ENCODE results near the gene ARHGEF4. TPM values are rescaled to one million over a fixed set of nuclear protein-coding genes. Genes with fewer than 3 reads are reported as not detected.

ARHGEF4 gene
- total RNA-seq, 2 donors from 2014 or later: 50.3 to 54.7 TPM

DNA sequence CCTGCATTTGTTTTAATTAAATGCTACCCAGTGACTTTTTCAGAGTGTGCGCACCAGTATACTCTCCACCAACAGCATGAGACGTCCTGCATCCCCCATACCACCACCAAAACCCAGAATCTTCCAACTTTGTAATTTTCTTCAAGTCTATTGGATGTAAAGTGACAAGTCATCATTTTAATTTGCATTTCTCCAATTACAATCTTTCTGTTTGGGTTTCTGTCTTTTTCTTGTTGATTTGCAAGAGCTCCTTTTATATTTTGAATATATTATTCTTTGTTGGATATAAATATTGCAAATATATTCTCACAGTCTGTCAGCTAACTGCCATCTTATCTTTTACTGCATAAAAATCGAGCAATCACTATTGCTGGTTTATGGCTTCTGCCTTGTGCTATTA lies 160.0 kb downstream of the ARHGEF4 start:
- Mint-ChIP-seq H3K9me3 (peaks cover 8% of the 10 kb centered on the region), H3K27me3 (ENCODE audit: insufficient read depth) (no peaks in the 10 kb centered on the region), H3K27ac (no peak overlapping the region), H3K4me3 (no peak overlapping the region), H3K4me1 (peaks cover 13% of the 10 kb centered on the region), H3K36me3 (ENCODE audit: low read depth) (peaks cover 9% of the 10 kb centered on the region)
- Histone ChIP-seq H3K9ac (ENCODE audit: extremely low read depth, low read length, poor library complexity, severe bottlenecking) (no peak overlapping the region), H3K9me3 (ENCODE audit: control insufficient read depth, low read length) (no peaks in the 10 kb centered on the region), H3K4me1 (ENCODE audit: control insufficient read depth, insufficient read depth, low read length) (no peaks in the 10 kb centered on the region), H3K36me3 (ENCODE audit: control insufficient read depth, insufficient read depth, low read length) (peaks cover 5% of the 10 kb centered on the region), H3K27ac (ENCODE audit: low read depth, low read length) (no peak overlapping the region), H3K4me3 (ENCODE audit: low read length) (no peak overlapping the region), H3K27me3 (ENCODE audit: control insufficient read depth, insufficient read depth, low read length, poor library complexity, severe bottlenecking) (no peaks in the 10 kb centered on the region)
- WGBS, 2 experiments (ENCODE audit: insufficient coverage in 1 of 2, insufficient read length in 1 of 2): 80 to 94% methylated on average over 1 to 3 of the region's 3 CpGs
- no peak for DNase-seq
- TF ChIP-seq, protein P1, sequence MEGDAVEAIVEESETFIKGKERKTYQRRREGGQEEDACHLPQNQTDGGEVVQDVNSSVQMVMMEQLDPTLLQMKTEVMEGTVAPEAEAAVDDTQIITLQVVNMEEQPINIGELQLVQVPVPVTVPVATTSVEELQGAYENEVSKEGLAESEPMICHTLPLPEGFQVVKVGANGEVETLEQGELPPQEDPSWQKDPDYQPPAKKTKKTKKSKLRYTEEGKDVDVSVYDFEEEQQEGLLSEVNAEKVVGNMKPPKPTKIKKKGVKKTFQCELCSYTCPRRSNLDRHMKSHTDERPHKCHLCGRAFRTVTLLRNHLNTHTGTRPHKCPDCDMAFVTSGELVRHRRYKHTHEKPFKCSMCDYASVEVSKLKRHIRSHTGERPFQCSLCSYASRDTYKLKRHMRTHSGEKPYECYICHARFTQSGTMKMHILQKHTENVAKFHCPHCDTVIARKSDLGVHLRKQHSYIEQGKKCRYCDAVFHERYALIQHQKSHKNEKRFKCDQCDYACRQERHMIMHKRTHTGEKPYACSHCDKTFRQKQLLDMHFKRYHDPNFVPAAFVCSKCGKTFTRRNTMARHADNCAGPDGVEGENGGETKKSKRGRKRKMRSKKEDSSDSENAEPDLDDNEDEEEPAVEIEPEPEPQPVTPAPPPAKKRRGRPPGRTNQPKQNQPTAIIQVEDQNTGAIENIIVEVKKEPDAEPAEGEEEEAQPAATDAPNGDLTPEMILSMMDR (conservative IDR thresholded peaks at IDR 0.05): no peak

DNA sequence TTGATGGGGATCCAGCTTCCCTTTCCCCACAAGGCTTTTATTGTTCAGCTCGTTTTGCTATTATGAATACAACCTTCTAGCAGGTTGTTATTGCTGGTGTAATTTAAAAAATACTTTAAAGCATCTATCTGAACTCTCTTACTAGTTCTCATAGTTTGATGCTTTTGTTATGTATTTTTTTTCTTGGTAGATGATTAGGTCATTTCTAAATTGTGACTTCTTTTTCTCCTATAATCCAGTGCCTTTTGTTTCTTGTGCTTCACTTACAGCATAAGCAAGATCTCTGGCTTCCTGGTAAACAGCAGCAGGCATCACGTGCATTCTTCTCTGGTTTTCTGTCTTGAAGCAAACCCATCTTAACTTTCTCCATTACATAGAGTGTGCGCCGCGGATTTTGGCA lies 160.5 kb downstream of the ARHGEF4 start:
- H3K27me3 Mint-ChIP-seq (ENCODE audit: insufficient read depth): no peaks in the 10 kb centered on the region
- H3K9me3 Mint-ChIP-seq: peaks cover 2% of the 10 kb centered on the region
- H3K4me1 Mint-ChIP-seq: peaks cover 13% of the 10 kb centered on the region
- peaks cover 5% of the 10 kb centered on the region for H3K36me3 Mint-ChIP-seq (ENCODE audit: low read depth)
- H3K27ac Mint-ChIP-seq: no peak overlapping the region
- Histone ChIP-seq H3K27me3 (ENCODE audit: control insufficient read depth, insufficient read depth, low read length, poor library complexity, severe bottlenecking) (no peaks in the 10 kb centered on the region), H3K4me1 (ENCODE audit: control insufficient read depth, insufficient read depth, low read length) (no peaks in the 10 kb centered on the region), H3K27ac (ENCODE audit: low read depth, low read length) (no peak overlapping the region), H3K9ac (ENCODE audit: extremely low read depth, low read length, poor library complexity, severe bottlenecking) (no peak overlapping the region), H3K9me3 (ENCODE audit: control insufficient read depth, low read length) (no peaks in the 10 kb centered on the region), H3K36me3 (ENCODE audit: control insufficient read depth, insufficient read depth, low read length) (peaks cover 6% of the 10 kb centered on the region), H3K4me3 (ENCODE audit: low read length) (no peak overlapping the region)
- TF ChIP-seq, protein P1 (conservative IDR thresholded peaks at IDR 0.05): no peak
- WGBS, 2 experiments (ENCODE audit: insufficient coverage in 1 of 2, insufficient read length in 1 of 2): 75 to 92% methylated on average over 4 to 5 of the region's 5 CpGs
- DNase-seq: no peak
- H3K4me3 Mint-ChIP-seq: no peak overlapping the region

DNA sequence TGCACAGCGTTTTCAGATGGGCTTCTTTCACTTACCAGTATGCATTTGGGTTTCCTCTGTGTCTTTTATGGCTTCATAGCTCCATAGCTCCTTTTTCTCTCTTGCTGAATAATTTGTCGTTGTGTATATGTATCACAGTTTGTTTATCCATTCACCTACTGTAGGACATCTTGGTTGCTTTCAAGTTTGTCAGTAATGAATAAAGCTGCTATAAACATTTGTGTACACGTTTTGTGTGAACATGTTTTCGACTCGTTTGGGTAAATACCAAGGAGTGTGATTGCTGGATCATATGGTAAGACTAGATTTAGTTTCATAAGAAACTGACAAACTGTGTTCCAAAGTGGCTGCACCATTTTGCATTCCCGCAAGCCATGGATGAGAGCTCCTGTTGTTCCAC lies 161.8 kb downstream of the ARHGEF4 start:
- no peak overlapping the region for H3K4me3 ChIP-seq (ENCODE audit: low read length)
- no peak overlapping the region for H3K27ac Mint-ChIP-seq
- H3K4me1 ChIP-seq (ENCODE audit: control insufficient read depth, insufficient read depth, low read length): no peaks in the 10 kb centered on the region
- H3K9ac ChIP-seq (ENCODE audit: extremely low read depth, low read length, poor library complexity, severe bottlenecking): no peak overlapping the region
- H3K27me3 ChIP-seq (ENCODE audit: control insufficient read depth, insufficient read depth, low read length, poor library complexity, severe bottlenecking): no peaks in the 10 kb centered on the region
- H3K4me3 Mint-ChIP-seq: no peak overlapping the region
- peaks cover 6% of the 10 kb centered on the region for H3K36me3 ChIP-seq (ENCODE audit: control insufficient read depth, insufficient read depth, low read length)
- peaks cover 13% of the 10 kb centered on the region for H3K4me1 Mint-ChIP-seq
- WGBS, 2 experiments (ENCODE audit: insufficient coverage in 1 of 2, insufficient read length in 1 of 2): 77 to 87% methylated on average over 3 to 6 of the region's 6 CpGs
- TF ChIP-seq, protein P1 (conservative IDR thresholded peaks at IDR 0.05): no peak
- H3K27me3 Mint-ChIP-seq (ENCODE audit: insufficient read depth): no peaks in the 10 kb centered on the region
- H3K9me3 ChIP-seq (ENCODE audit: control insufficient read depth, low read length): no peaks in the 10 kb centered on the region
- no peaks in the 10 kb centered on the region for H3K9me3 Mint-ChIP-seq
- no peak for DNase-seq
- no peaks in the 10 kb centered on the region for H3K36me3 Mint-ChIP-seq (ENCODE audit: low read depth)
- no peak overlapping the region for H3K27ac ChIP-seq (ENCODE audit: low read depth, low read length)
